Right hindlimb (tissue), 1 donor: ENCODE measurements around the gene UROS.

Source experiments
- DNase-seq: peaks from one replicate; pipeline ENCODE4 v3.0.0-alpha.2; 2018

The UROS gene

DNA sequence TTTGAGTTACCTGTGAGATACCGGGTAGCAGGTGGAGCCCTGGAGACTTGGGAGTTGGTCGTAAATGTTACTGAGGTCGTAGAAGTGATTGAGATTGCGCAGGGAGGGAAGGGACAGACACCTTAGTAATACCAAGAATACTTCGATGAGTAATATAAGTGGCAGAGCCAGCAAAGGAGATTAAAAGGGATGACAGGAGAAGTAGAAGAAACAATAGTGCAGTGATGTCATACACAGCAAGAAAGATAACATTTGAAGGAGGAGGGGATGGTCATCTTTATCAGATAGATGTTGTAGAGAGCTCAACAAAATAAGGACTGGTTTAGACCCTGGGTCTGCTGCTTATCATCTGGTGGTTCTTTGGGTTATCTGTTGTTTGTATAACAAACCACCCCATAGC is 5.3 kb upstream of the UROS start:
- no peak for DNase-seq

- DNase-seq = no peak
Measured at GRCh38 chr10:125827133-125827532, 4.1 kb upstream of the UROS start.

- DNase-seq = no peak
Measured at GRCh38 chr10:125824736-125825135, 1.7 kb upstream of the UROS start.

GRCh38 chr10:125823663-125824251 is 699 bp upstream of the UROS start:
- DNase-seq = no peak

- DNase-seq = no peak
Measured at GRCh38 chr10:125820701-125821100, 2.4 kb downstream of the UROS start.

- DNase-seq = no peak
Measured at GRCh38 chr10:125817337-125817946, 5.6 kb downstream of the UROS start.

DNA sequence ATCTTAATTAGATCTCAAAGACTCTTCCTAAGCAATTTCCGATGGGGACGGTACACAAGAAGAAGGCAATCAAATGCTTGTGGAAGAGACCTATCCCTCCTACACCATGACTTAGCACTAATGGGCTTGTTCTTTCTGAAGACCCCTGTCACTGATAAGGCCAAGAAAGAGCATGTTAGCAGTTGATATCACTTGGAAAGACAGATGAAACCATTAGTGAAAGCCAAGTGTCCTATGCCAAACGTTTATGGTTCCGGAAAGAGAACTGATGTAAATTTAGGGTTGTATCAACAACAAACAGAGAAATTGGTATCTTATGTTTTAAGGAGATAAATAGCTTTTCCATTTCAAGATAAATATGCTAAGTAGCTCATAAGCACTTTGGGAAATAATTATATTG is 6.5 kb downstream of the UROS start:
- no peak for DNase-seq

- no peak for DNase-seq
Measured at GRCh38 chr10:125815764-125816163, 7.3 kb downstream of the UROS start.

DNA sequence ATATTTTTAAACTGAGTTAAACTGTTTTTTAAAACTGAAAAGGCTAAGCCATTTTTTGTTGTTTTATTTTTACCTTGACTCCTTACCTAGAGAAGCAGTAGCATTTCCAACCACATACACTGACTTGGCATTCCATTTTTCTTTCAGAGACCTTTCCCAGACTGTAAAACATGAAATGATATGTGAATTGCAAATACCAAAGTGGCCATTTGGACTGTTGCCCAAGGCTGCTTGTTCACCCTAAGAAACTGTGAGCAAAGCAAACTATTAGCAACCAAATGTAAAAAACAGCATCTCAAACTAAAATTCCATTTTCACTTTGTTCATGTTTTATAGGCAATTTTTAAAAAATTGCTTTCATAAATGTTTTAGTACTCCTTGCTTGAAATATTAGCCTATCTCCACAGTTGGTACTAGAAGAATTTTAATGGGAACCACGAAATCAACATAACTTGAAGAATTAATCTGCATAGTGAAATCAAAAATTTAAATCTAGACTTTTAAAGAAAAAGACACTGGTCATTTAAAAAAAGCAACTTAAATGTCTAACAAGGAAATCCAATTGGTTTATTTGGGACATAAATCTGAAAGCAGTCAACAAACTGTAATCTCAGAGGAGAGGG is 10.8 kb downstream of the UROS start:
- DNase-seq = no peak

- DNase-seq = no peak
Measured at GRCh38 chr10:125811251-125811650, 11.8 kb downstream of the UROS start.

- DNase-seq = no peak
Measured at GRCh38 chr10:125808047-125808446, 15.0 kb downstream of the UROS start.

GRCh38 chr10:125802739-125803138 is 20.3 kb downstream of the UROS start:
- no peak for DNase-seq

GRCh38 chr10:125802131-125802530 is 20.9 kb downstream of the UROS start:
- no peak for DNase-seq

DNA sequence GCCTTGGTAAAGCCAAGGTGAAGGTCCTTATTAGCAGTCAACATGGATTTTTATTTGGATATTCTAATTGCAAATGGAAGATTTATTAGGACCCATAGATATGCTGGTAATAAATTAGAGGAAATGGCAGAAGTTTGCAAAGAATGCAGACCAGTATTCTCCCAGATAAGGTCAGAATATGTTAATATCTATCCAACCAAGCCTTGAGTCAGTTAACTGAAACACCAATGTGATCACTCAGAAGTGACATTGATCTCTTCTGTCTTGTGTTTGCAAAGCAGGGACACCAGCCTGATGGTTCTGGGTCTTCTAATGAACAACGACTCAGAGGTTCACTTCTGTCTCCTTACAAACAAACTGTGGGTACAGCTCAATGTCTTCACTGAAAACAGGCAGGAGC is 21.5 kb downstream of the UROS start:
- no peak for DNase-seq

DNA sequence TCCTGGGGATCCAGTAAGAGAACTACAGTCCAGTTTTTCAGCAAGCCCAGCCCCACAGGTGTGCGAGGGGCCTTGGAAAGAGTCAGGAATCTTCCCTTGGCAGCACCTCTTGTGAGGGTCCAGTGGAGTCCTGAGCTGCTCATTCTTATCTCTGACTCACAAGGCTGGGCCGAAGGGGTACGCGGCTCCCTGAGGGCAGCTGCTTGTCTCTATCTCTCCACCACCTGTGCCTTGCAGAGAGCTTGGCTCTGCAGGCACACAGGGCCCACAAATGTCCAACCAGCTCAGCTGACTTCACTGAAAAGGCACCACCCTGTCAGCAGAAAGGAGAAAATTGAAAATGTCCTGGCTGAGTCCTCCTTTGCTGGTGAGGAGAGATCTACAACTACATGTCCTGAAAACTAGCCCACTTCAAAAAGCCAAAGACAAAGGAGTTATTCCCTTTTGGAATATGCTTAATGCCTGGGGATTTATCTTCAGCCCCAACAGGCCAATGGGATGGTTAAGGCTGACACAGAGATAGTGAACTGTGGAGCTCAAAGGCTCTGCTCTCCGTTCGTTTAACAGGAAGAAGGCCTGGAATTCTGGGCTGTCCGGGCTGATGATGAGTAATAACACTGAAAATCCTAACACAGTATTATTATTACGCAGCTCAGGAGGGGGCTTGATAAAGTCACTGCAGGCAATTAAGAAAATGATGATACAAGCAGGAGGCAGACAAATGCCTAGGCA is 23.4 kb downstream of the UROS start:
- no peak for DNase-seq

- no peak for DNase-seq
Measured at GRCh38 chr10:125797994-125798662, 24.9 kb downstream of the UROS start.

GRCh38 chr10:125797424-125797823 is 25.6 kb downstream of the UROS start:
- no peak for DNase-seq

DNA sequence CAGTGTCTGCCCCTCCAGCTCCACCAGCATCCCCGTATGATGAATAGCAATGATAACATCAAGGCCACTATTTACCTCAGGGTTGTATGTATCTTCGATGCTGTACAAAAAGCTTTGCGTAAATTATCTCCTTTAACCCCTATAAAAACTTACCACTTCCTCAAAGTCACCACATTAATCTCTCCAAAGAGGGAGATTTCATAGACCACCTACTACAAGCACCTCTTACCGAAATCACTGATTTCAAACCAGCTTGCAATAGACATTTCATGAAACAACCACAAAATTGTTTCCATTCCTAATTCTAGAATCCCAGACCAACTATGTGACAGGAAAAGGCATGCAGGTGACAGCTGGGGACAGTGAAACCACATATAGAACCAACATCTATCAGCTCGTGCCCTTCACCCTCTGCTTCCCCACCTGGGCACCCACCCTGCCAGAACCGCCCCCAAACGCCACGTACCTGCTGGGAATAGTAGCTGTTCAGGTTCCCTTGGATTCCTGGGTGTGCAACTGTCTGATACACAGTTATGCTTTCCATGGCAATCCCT is 27.3 kb downstream of the UROS start:
- no peak for DNase-seq

DNA sequence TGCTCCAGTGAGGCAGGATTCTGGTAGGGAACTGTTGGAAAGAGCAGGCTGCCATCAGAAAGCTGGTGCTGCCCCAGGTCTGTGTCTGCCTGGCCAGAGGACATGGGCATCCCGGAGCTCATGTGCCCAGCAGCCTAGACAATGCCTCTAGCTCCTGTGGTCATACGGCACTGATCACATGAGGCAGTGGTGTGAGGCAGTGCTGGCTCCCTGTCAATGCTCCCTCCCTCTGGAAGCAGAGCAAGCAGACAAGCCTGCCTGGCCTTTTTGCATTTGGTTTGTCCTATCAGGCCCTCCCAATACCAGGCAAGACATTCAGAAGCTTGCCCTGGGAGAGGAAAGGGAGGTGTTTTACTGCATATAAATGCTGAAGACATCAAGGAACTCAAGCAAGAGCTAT is 27.9 kb downstream of the UROS start:
- no peak for DNase-seq

- no peak for DNase-seq
Measured at GRCh38 chr10:125792342-125793300, 30.4 kb downstream of the UROS start.

DNA sequence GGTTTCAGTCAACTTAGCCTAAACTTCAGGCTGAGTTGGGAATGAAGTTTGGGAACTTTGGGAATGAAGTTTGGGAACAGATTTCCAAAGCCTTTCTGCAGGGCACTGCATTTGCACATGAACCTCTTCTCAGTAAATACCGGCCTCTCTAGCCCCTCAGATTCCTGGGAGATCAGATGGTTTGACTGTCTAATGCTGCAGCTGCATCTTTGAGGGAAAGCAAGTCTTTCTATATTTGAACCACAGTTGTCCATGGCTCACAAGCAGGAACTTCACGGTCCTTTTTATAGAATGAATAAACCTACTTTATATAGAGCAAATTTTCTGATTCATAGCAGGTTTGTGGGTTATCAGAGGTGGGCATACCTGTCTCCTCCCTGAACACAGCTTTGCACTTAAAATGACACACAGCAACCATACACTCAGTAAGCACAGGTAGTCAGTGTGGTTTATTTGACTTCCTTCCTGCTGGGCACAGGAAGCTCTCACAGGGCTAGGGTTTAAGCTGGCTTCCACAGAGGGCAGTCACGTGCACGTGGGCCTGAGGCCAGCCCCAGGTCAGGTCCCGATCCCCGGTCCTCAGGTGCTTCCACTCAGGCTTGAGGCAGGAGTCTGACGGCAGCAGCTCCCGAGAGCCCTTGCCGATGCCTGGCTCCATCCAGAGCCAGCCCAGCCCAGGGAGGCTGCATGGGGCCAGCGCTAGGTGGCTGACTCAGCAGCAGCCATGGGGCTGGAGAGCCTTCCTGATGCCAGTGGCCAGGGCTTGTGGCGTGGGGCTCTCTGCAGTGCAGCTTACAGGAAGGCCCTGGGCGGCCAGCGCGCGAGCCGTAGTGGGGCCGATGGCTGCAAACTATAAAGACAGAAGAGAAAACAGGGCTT is 34.7 kb downstream of the UROS start:
- DNase-seq = no peak
